H9 (cell line): ENCODE results near the gene PTTG2. TPM values are rescaled to one million over a fixed set of nuclear protein-coding genes. Genes with fewer than 3 reads are reported as not detected.

ENCODE experiments used
- DNase-seq: peaks from one replicate; pipeline ENCODE4 v3.0.0-alpha.2; 2017
- H2AFZ ChIP-seq: one replicate; pipeline ENCODE4 v1.6.1; 2013; ENCODE audit warnings: mild to moderate bottlenecking, low read length, control low read depth, moderate library complexity
- H2AK5ac ChIP-seq: 2 replicates; pipeline ENCODE4 v1.6.1; 2013; ENCODE audit warnings: low read length, control low read depth, mixed read lengths; ENCODE audit not compliant: insufficient read length
- H2BK120ac ChIP-seq: one replicate; pipeline ENCODE4 v1.6.1; 2013; ENCODE audit warnings: low read depth, mild to moderate bottlenecking, low read length, control low read depth, inconsistent platforms; ENCODE audit not compliant: poor library complexity, severe bottlenecking
- H2BK12ac ChIP-seq: 2 replicates; pipeline ENCODE4 v1.6.1; 2013; ENCODE audit warnings: low read length, control low read depth, mixed read lengths, low read depth; ENCODE audit not compliant: insufficient read length
- H2BK15ac ChIP-seq: 2 replicates; pipeline ENCODE4 v1.6.1; 2013; ENCODE audit warnings: low read depth, low read length, control low read depth
- H2BK20ac ChIP-seq: one replicate; pipeline ENCODE4 v1.6.1; 2013; ENCODE audit warnings: low read depth, mild to moderate bottlenecking, low read length, control low read depth, inconsistent platforms; ENCODE audit not compliant: poor library complexity, severe bottlenecking
- H2BK5ac ChIP-seq: 2 replicates; pipeline ENCODE4 v1.6.1; 2013; ENCODE audit warnings: low read length, control low read depth, mixed read lengths; ENCODE audit not compliant: insufficient read length
- H3K14ac ChIP-seq: 2 replicates; pipeline ENCODE4 v1.6.1; 2013; ENCODE audit warnings: low read length, control low read depth; ENCODE audit not compliant: insufficient read depth
- H3K18ac ChIP-seq: 2 replicates; pipeline ENCODE4 v1.6.1; 2013; ENCODE audit warnings: low read depth, mild to moderate bottlenecking, mixed read lengths, low read length, control low read depth; ENCODE audit not compliant: insufficient read length
- H3K23ac ChIP-seq: 2 replicates; pipeline ENCODE4 v1.6.1; 2013; ENCODE audit warnings: low read length, control low read depth, mixed read lengths, low read depth; ENCODE audit not compliant: insufficient read length
- H3K23me2 ChIP-seq: 2 replicates; pipeline ENCODE4 v1.6.1; 2013; ENCODE audit warnings: low read depth, mild to moderate bottlenecking, mixed read lengths, low read length, control low read depth; ENCODE audit not compliant: insufficient read length, poor library complexity, severe bottlenecking
- H3K27ac ChIP-seq: 2 replicates; pipeline ENCODE4 v1.5.1; 2013; ENCODE audit warnings: low read length, control low read depth, mixed read lengths, low read depth; ENCODE audit not compliant: insufficient read length
- H3K27me3 ChIP-seq: 2 replicates; pipeline ENCODE4 v1.6.1; 2013; ENCODE audit warnings: low read length, control low read depth, inconsistent platforms; ENCODE audit not compliant: insufficient read depth
- H3K4ac ChIP-seq: 2 replicates; pipeline ENCODE4 v1.6.1; 2013; ENCODE audit warnings: low read depth, mild to moderate bottlenecking, control low read depth, inconsistent platforms, low read length, moderate library complexity
- H3K4me1 ChIP-seq: 2 replicates; pipeline ENCODE4 v1.6.1; 2013; ENCODE audit warnings: low read length, control low read depth, inconsistent platforms; ENCODE audit not compliant: insufficient read depth
- H3K4me2 ChIP-seq: 2 replicates; pipeline ENCODE4 v1.6.1; 2013; ENCODE audit warnings: low read length, control low read depth, mixed read lengths; ENCODE audit not compliant: insufficient read length, insufficient read depth
- H3K56ac ChIP-seq: 2 replicates; pipeline ENCODE4 v1.6.1; 2013; ENCODE audit warnings: low read depth, mild to moderate bottlenecking, mixed read lengths, low read length, control low read depth; ENCODE audit not compliant: insufficient read length
- H3K79me1 ChIP-seq: 2 replicates; pipeline ENCODE4 v1.6.1; 2013; ENCODE audit warnings: low read depth, mild to moderate bottlenecking, moderate library complexity, low read length, control low read depth, inconsistent platforms; ENCODE audit not compliant: insufficient read depth, poor library complexity, severe bottlenecking
- H3K79me2 ChIP-seq: 2 replicates; pipeline ENCODE4 v1.6.1; 2013; ENCODE audit warnings: low read length, control low read depth, inconsistent platforms; ENCODE audit not compliant: insufficient read depth
- H3K9ac ChIP-seq: 2 replicates; pipeline ENCODE4 v1.6.1; 2013; ENCODE audit warnings: low read length, control low read depth, mixed read lengths; ENCODE audit not compliant: insufficient read length; ENCODE audit errors: extremely low read depth
- H3K9me3 ChIP-seq: one replicate; pipeline ENCODE4 v1.6.1; 2013; ENCODE audit warnings: low read depth, low read length, inconsistent platforms; ENCODE audit not compliant: control insufficient read depth
- H3T11ph ChIP-seq: one replicate; pipeline ENCODE4 v1.6.1; 2013; ENCODE audit warnings: mild to moderate bottlenecking, low read length, control low read depth, inconsistent platforms
- H4K20me1 ChIP-seq: one replicate; pipeline ENCODE4 v1.6.1; 2013; ENCODE audit not compliant: control insufficient read depth, insufficient read length, insufficient read depth
- H4K5ac ChIP-seq: 2 replicates; pipeline ENCODE4 v1.6.1; 2013; ENCODE audit warnings: low read depth, mild to moderate bottlenecking, mixed read lengths, low read length, control low read depth; ENCODE audit not compliant: insufficient read length
- H4K8ac ChIP-seq: replicated peaks from 2 replicates; pipeline ENCODE4 v1.6.1; 2013; ENCODE audit warnings: low read length, control low read depth, mixed read lengths, low read depth; ENCODE audit not compliant: insufficient read length
- H4K91ac ChIP-seq: 2 replicates; pipeline ENCODE4 v1.6.1; 2013; ENCODE audit warnings: low read depth, mild to moderate bottlenecking, moderate library complexity, mixed read lengths, low read length, control low read depth; ENCODE audit not compliant: insufficient read length
- H3K27ac Mint-ChIP-seq, 3 experiments: 2 replicates in 2 of 3; 3 replicates in 1 of 3; pipeline ENCODE4 v1.8.0; 2020 to 2021; ENCODE audit warnings: mixed read lengths in 3 of 3, mild to moderate bottlenecking in 1 of 3, moderate library complexity in 1 of 3
- H3K27me3 Mint-ChIP-seq: 2 replicates; pipeline ENCODE4 v1.8.0; 2021; ENCODE audit warnings: low read depth, mild to moderate bottlenecking, moderate library complexity, mixed read lengths
- H3K36me3 Mint-ChIP-seq, 3 experiments: 2 replicates in 2 of 3; 3 replicates in 1 of 3; pipeline ENCODE4 v1.8.0; 2020 to 2021; ENCODE audit warnings: low read depth in 3 of 3, mixed read lengths in 3 of 3; ENCODE audit not compliant: insufficient read depth in 1 of 3
- H3K4me1 Mint-ChIP-seq, 2 experiments: 2 replicates each; pipeline ENCODE4 v1.8.0; 2020; ENCODE audit warnings: mixed read lengths in 2 of 2
- H3K4me3 Mint-ChIP-seq, 2 experiments: 2 replicates in 1 of 2; 3 replicates in 1 of 2; pipeline ENCODE4 v1.8.0; 2020 to 2021; ENCODE audit warnings: mild to moderate bottlenecking in 2 of 2, mixed read lengths in 2 of 2, moderate library complexity in 1 of 2
- H3K9me3 Mint-ChIP-seq, 2 experiments: 2 replicates in 1 of 2; 3 replicates in 1 of 2; pipeline ENCODE4 v1.8.0; 2020; ENCODE audit warnings: mild to moderate bottlenecking in 2 of 2, mixed read lengths in 2 of 2, moderate library complexity in 1 of 2
- WGBS: extraction: QIAGEN DNeasy Blood & Tissue Kit; methylation state at CpG from one replicate; pipeline ENCODE4 v1.1.7; 2013; ENCODE audit warnings: missing lambda C conversion rate, low lambda C conversion rate, mixed read lengths; ENCODE audit not compliant: insufficient read length; ENCODE audit errors: extremely low coverage; 5-methylcytosine and 5-hydroxymethylcytosine counted together
- total RNA-seq: library from RNA; stranded (reverse); gene quantifications from 2 replicates; pipeline ENCODE4 v1.2.1, GENCODE V29; 2021
- TF ChIP-seq, protein P1 (sequence below): fragments of 200-600 bp; sonication (generic); conservative IDR thresholded peaks from 3 replicates; pipeline ENCODE4 v1.8.0; 2021; ENCODE audit warnings: antibody characterized with exemption, mild to moderate bottlenecking

The PTTG2 gene
- total RNA-seq, 1 experiment from 2014 or later: not detected

DNA sequence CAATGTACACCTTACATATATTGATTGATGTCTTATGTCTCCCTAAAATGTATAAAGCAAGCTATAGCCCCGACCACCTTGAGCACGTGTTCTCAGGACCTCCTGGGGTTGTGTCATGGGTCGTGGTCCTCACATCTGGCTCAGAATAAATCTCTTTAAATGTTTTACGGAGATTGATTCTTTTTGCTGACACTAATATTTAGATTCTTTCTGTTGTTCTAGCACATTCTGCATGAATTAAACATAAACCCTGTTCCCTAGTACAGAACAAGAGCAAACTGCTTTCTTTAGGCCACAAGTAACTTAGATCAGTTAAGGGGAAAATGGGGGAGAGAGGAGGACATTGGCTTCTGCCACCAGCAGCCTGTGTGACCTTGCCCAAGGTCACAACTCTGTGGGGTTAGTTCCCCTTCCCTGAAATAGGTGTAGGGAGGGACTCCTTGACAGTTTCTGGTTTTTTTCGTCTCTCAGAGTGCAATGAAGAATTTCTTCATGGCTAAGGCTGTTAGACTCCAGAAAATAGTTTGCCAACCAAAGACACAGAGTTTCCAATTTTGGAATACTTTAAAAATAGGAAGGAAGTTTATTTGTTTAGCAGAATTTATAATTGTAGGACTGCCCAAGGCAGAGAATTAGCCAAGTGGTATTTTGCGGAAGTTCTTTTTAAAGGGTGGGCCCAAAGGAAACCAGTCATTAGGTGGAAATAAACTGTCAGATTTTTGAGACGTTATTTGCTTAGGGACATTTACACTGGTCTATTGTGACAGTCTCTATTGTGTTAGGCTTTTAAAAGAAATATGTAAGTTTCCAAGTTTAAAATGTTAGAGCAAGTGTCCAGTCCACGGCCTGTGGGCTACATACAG lies 29.4 kb downstream of the PTTG2 start:
- Mint-ChIP-seq H3K4me3 (peak overlapping the region in 1 of 2 experiments; percentile 4; a peak in 1 of 5 replicates), H3K36me3 (peaks cover 0 to 7% (median 5%) of the 10 kb centered on the region in 3 experiments; a peak in 5 of 7 replicates), H3K27ac (peak overlapping the region; percentile 59 to 79 (median 72)), H3K27me3 (no peaks in the 10 kb centered on the region), H3K9me3 (no peaks in the 10 kb centered on the region), H3K4me1 (peaks cover 54 to 70% of the 10 kb centered on the region in 2 experiments)
- H3K56ac ChIP-seq: no peak overlapping the region
- H2BK5ac ChIP-seq: no peak overlapping the region
- no peak overlapping the region for H3K4me2 ChIP-seq
- no peak overlapping the region for H2AFZ ChIP-seq
- no peak overlapping the region for H2BK15ac ChIP-seq
- H4K20me1 ChIP-seq: no peaks in the 10 kb centered on the region
- no peaks in the 10 kb centered on the region for H3K9me3 ChIP-seq
- no peak overlapping the region for H3K27ac ChIP-seq
- no peak overlapping the region for H4K5ac ChIP-seq
- H3K23me2 ChIP-seq: no peaks in the 10 kb centered on the region
- no peaks in the 10 kb centered on the region for H3K79me1 ChIP-seq
- peak overlapping the region; percentile 42 for H2BK120ac ChIP-seq
- H2AK5ac ChIP-seq: no peak overlapping the region
- H3K23ac ChIP-seq: no peak overlapping the region
- peak overlapping the region; percentile 38 for H2BK12ac ChIP-seq
- H4K8ac ChIP-seq: no peak overlapping the region
- no peak overlapping the region for H4K91ac ChIP-seq
- H3K4ac ChIP-seq: no peak overlapping the region
- peaks cover 4% of the 10 kb centered on the region; the same call in 1 of the 2 replicates for H3K79me2 ChIP-seq
- no peak overlapping the region for H3K14ac ChIP-seq
- TF ChIP-seq, protein P1, sequence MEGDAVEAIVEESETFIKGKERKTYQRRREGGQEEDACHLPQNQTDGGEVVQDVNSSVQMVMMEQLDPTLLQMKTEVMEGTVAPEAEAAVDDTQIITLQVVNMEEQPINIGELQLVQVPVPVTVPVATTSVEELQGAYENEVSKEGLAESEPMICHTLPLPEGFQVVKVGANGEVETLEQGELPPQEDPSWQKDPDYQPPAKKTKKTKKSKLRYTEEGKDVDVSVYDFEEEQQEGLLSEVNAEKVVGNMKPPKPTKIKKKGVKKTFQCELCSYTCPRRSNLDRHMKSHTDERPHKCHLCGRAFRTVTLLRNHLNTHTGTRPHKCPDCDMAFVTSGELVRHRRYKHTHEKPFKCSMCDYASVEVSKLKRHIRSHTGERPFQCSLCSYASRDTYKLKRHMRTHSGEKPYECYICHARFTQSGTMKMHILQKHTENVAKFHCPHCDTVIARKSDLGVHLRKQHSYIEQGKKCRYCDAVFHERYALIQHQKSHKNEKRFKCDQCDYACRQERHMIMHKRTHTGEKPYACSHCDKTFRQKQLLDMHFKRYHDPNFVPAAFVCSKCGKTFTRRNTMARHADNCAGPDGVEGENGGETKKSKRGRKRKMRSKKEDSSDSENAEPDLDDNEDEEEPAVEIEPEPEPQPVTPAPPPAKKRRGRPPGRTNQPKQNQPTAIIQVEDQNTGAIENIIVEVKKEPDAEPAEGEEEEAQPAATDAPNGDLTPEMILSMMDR: no peak
- no peak overlapping the region for H2BK20ac ChIP-seq
- no peak overlapping the region for H3K18ac ChIP-seq
- no peaks in the 10 kb centered on the region for H3K27me3 ChIP-seq
- H3T11ph ChIP-seq: no peak overlapping the region
- no CpG with 5 or more reads among the region's 8 CpGs for WGBS
- H3K4me1 ChIP-seq: peaks cover 12% of the 10 kb centered on the region; the same call in 1 of the 2 replicates
- H3K9ac ChIP-seq: no peak overlapping the region
- DNase-seq: no peak
